Measurements from ENCODE around the gene TACC2.

GRCh38 chr10:122014652-122015248, 25.8 kb downstream of the TACC2 start:
- TF ChIP-seq, protein P1, sequence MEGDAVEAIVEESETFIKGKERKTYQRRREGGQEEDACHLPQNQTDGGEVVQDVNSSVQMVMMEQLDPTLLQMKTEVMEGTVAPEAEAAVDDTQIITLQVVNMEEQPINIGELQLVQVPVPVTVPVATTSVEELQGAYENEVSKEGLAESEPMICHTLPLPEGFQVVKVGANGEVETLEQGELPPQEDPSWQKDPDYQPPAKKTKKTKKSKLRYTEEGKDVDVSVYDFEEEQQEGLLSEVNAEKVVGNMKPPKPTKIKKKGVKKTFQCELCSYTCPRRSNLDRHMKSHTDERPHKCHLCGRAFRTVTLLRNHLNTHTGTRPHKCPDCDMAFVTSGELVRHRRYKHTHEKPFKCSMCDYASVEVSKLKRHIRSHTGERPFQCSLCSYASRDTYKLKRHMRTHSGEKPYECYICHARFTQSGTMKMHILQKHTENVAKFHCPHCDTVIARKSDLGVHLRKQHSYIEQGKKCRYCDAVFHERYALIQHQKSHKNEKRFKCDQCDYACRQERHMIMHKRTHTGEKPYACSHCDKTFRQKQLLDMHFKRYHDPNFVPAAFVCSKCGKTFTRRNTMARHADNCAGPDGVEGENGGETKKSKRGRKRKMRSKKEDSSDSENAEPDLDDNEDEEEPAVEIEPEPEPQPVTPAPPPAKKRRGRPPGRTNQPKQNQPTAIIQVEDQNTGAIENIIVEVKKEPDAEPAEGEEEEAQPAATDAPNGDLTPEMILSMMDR (IDR thresholded peaks at IDR 0.05): no peak
- TF ChIP-seq POLR2A (IDR thresholded peaks at IDR 0.05): no peak
